ENCODE measurements around the gene CBFB.
A peak's percentile ranks its signal among the peaks of the same experiment; 100 is the strongest.
"Not testable (repeated sequence)": the region's sequence is repeated elsewhere in the genome, so short reads cannot be mapped to it uniquely, and the experiment has no call there.

Gene CBFB

DNA sequence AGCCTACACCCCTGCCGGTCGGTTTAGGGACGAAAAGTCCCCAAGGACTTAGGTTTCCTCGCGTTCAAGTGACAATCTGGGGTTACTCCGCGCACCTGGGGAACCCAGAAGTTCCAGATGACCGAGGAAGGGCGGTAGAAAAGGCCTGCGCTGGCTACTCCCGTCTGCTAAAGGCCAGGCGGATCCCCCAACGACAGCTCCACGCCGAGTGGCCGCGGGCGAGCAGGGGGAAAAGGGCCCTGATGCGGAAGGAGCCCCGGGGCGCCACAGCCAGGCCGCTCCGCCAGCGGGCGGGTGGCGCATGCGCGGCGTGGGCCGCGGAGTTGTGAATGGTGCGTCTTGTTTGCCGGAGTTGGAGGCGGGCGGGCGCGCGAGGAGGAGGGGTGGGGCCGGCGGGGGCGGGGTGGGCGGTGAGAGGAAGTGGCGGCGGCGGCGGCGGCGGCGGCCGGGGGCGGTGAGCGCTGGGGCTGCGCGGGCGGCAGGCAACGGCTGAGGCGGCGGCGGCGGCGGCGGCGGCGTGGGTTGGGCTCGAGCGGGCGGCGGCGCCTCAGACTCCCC, at the start of gene CBFB:
CBFB (plus strand) TSS at position 454 of the 558 bp plus-strand sequence. CDS start 259 bp downstream, outside the sequence.
- DNase-seq (ENCODE audit: low spot score), result peak; percentile 99

DNA sequence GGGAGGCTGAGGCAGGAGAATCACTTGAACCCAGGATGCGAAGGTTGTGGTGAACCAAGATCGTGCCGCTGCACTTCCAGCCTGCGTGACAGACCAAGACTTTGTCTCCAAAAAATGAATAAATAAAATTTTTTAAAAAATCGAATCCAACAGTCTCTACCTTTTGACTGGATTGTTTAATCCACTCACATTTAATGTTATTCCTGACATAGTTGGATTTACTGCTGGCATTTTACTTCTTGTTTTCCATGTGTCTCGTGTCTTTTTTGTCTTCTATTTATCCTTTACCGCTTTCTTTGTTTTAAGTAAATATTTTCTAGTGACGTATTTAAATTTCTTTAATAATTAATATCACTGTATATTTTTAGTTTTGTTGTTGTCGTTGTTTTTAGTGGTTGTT, 45.9 kb upstream of the CBFB start:
- no peak for DNase-seq (ENCODE audit: low spot score)

DNA sequence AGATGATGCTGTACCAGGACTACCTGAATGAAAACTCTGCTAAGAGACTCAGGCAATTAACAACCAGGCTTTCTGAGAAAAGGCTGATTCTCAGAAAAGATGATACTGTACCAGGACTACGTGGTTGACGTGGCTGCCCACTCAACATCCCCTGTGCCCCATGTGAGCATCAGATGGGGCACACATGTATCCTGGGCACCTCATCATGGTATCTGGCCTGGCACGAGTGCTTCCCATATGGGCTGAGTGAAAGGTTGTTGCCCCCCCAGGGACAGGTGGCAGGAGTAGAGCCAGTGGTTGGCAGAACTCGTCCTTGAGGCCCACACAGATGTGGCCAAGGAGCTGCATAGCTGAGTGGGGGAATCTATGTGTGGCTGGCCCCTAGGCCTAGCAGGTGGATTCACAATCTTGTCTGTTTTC, 44.0 kb upstream of the CBFB start:
- no peak for DNase-seq (ENCODE audit: low spot score)

DNA sequence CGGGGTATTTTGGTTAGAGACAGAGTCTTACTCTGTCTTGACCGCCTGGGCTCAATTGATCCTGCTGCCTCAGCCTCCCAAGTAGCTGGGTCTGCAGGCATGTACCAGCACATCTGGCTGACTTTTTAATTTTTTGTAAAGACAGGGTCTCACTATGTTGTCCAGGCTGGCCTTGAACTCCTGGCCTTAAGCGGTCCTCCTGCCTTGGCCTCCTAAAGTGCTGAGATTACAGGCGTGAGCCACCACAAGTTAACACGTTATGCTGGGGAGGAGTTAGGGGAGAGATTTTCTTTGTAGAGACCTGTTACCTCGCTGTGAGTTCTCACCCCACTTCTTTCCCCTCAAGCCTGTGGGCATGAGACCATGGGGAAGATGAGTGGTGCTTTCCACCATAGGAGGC, 42.4 kb upstream of the CBFB start:
- DNase-seq (ENCODE audit: low spot score), result no peak

DNA sequence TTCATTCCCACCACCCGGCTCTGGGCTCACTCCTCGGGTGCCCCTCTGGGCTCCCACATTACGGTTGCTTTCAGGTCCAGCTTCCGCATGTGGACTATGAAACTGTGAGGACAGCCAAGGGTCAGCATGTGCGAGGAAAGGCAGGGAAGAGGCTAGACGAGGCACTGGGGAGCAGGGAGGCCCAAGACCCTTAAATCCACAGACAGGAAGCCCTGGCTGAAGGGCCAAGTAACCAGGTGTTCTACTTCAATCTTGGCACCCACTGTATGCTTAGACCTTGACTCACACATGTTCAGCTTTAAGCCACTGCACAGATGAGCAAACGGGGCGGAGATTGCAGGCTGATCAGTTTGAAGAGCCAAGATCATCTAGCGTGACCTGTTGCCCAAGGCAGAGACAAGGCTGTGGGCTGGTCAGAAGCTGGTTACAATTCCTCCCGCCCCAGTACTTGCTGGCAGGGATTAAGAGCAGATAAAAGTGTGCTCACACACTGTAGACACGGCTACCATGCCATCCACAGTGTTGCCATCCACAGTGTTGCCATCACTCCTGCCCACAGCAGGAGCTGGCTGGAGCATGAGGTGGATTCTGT, 40.7 kb upstream of the CBFB start, which contains the start of gene CES4A:
CES4A (plus strand) TSS at position 393 of the 592 bp plus-strand sequence; CDS start at position 577, 184 bp downstream.
- no peak for DNase-seq (ENCODE audit: low spot score)

DNA sequence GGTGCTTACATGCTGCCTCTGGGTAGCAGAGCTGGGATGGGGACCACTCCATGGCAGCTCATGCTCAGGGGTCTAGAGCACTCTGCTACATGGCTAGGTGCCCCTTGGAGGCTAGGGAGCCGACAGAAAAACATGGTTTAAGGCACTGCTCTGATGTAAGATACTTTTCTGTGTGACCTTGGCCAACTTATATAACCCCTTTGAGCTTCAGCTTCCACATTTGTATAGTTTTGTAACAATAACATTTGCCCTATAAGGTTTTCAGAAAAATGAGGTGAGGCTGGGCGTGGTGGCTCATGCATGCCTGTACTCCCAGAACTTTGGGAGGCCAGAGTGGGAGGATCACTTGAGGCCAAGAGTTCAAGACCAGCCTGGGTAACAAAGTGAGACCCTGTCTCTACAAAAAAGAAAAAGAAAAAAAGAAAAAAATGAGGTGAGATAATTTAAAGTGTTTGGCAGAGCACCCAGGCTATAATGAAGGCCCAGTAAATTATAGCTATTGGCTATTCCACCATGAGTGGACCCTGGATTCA, 37.3 kb upstream of the CBFB start:
- no peak for DNase-seq (ENCODE audit: low spot score)

DNA sequence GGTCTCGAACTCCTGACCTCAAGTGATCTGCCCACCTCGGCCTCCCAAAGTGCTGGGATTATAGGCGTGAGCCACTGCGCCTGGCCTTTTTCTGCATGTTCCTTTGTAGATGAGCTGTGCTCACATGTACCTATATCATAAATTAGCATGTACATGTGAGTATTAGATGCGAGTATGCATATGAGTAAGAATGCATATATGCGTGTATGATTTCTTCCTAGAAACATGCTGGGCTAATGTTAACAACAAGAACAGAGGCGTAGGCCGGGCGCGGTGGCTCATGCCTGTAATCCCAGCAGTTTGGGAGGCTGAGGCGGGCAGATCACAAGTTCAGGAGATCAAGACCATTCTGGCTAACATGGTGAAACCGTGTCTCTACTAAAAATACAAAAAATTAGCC, 35.4 kb upstream of the CBFB start:
- not testable (repeated sequence) for DNase-seq (ENCODE audit: low spot score)

DNA sequence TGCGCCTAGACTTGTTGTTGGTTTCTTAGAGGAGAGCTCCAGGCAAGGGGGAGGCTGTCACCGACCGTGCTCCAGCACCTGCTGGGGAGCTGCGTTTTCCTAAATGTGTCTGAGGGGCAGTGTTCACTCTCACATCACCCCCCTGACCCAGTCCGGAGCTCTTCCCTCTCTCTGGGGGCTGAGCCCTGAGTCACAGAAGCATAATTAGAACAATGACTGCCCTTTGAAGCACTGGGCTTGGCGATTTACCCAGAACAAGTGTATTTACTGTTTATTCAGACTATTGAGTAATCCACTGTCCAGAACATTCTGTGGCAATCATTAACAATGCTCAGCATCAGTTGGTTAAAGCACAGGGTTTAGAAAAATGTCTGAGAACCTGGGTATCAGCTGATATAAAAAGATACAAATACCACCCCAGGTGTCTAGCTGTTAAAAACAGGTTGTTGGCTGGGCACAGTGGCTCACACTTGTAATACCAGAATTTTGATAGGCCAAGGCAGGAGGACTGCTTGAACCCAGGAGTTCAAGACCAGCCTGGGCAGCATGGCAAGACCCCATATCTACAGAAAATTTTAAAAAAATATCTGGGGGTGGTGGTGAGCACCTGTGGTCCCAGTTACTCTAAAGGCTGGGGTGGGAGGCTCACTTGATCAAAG, 32.5 kb upstream of the CBFB start:
- no peak for DNase-seq (ENCODE audit: low spot score)

DNA sequence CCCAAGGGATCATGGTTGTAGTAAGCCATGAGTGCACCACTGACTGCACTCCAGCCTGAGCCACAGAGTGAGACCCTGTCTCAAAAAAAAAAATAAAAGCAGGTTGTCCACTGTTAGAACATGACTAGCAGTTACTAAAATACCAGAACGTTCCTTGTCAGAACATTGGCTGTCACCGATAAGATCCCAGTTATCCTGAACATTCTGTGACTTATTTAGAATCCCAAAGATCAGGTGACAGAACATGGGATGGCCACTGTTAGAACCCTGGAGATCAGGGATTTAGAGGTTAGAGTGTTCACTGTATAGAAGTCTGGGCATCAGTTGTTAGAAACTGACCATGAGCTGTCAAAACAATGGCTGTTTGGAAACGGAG, 32.0 kb upstream of the CBFB start:
- DNase-seq (ENCODE audit: low spot score), result no peak

DNA sequence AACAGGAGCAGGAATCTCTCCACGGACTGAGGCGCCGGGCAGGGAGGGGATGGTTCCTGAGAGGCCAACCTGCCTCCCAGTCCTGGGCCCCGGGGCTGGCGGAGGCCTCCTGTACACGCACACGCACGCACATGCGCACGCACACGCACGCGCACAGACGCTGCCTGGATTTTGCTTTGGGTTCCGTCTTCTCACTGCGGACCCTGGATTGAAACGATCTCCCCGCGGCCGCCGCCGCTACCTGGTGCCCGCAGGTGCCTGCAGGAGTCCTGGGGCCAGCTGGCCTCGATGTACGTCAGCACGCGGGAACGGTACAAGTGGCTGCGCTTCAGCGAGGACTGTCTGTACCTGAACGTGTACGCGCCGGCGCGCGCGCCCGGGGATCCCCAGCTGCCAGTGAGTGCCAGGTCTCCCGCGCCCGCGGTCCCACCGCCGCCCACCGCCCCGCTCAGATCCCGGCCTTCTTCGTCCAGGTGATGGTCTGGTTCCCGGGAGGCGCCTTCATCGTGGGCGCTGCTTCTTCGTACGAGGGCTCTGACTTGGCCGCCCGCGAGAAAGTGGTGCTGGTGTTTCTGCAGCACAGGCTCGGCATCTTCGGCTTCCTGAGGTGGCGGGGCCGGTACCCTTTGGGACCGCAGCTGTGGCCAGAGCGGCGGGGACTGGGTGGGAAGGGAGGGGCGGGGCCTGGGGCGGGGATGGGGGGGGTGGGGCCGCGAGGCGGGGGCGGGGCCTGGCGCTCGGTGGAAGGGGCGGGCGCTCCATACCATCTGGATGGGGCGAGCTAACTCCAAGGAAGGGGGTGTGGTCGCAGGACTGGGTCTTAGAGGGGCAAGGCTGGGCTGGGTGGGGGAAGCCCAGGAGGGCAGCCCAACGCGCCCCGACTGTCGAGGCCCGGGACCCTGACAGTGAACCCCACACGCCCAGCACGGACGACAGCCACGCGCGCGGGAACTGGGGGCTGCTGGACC, 28.3 kb upstream of the CBFB start:
- peak; percentile 84 for DNase-seq (ENCODE audit: low spot score)

DNA sequence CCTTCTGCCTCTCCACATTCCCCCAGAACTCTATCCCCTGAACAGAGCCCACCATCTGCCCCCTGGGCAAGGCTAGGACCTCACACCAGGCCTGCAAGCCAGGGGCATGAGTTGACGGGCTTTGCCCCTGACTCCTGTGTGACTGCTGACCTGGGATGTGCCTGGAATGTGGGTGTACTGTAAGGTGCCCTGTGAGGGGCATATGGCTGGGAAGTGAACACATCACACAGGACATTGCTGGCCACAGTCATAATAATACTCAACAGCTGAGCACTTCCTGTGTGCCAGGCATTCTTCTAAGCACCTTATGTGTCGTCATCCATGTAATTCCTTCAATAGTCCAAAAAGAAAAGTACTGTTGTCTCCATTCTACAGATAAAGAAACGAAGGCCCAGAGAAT, 27.2 kb upstream of the CBFB start:
- no peak for DNase-seq (ENCODE audit: low spot score)

DNA sequence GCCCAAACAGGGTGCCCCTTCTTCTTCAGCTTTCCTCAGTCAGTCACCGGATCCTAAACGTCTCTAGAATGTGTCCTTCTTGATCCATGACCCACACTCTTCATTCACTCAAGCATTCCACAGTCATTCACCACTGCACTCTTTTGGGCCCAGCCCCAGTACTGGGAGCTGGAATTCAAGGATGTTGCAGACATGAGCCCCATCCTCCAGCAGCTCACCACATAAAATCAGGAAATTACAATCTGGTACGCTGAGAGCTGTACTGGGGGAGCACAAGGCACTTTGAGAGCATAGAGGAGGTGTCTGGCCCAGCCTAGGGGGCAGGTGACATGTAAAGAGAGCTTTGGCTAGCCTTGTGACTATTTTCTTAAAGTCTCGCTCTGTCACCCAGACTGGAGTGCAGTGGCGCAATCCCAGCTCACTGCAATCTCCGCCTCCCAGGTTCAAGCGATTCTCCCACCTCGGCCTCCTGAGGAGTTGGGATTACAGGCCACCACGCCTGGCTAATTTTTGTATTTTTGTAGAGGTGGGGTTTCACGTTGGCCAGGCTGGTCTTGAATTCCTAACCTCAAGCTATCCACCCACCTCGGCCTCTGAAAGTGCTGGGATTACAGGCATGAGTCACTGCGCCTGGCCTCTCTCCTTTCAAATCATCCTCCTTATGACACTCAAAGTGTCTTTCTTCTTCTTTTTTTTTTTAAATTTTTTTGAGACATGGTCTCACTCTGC, 21.9 kb upstream of the CBFB start:
- DNase-seq (ENCODE audit: low spot score), result no peak

DNA sequence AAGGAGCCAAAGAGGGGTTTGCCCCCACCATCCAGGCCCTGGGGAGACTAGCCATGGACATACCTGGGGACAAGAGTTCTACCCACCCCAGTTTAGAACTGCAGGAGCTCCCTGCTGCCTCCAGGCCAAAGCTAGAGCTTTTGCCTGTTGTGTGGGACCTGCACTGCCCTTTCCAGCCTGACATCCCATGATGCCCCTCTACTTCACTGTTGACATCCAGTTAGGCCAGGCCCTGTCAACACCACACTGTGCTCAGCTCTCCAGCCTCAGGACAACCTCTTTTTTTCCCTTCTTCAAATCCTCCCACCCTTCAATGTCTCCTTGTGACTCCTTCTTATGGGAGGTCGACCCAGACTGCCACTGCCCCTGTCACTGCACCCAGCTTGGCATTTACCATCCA, 19.8 kb upstream of the CBFB start:
- no peak for DNase-seq (ENCODE audit: low spot score)

DNA sequence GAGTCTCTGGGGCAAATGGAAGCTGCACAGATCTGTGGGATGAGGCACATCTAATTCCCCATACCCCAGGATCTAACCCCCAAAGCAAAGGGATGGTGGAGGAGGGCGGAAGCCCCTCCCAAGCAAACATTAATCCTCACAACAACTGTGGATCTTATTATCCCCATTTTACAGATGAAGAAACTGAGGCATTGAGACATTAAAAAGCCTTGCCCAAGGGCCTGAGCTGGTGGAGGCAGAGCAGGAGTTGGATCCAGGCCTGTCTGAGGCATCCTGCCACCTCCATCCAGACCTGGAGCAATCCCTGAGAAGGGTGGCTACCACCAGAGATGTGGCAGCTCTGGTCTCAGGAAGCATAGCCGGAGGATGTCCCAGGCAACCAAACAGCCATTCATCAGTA, 17.7 kb upstream of the CBFB start:
- DNase-seq (ENCODE audit: low spot score), result no peak

DNA sequence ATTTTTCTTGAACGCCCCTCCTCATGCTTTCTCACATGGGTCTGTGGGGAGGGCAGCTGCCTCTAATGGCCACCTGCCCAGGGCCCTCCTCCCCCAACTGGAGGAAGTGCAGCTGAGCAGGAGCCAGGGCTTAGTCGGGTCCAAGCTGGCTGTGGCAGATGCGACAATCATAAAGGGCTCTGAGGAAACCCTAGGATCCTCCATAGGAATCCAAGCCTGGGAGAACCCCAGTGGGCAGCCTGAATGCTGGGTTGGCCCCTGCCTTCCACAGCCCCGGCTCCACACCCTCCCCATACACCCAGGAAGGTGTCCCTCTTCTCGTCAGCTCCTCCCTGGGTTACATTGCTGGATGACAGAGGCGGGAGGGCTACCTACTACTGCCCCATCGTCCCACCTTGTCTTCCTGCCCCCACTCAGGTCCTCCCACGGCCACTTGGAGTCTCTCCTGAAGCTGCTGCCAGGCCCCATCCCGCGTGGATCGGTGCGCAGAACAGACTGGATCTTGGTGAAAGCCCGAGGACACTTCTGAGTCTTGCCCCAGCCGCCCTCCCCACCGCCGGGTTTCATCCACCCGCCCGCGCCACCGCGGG, 15.6 kb upstream of the CBFB start:
- no peak for DNase-seq (ENCODE audit: low spot score)

DNA sequence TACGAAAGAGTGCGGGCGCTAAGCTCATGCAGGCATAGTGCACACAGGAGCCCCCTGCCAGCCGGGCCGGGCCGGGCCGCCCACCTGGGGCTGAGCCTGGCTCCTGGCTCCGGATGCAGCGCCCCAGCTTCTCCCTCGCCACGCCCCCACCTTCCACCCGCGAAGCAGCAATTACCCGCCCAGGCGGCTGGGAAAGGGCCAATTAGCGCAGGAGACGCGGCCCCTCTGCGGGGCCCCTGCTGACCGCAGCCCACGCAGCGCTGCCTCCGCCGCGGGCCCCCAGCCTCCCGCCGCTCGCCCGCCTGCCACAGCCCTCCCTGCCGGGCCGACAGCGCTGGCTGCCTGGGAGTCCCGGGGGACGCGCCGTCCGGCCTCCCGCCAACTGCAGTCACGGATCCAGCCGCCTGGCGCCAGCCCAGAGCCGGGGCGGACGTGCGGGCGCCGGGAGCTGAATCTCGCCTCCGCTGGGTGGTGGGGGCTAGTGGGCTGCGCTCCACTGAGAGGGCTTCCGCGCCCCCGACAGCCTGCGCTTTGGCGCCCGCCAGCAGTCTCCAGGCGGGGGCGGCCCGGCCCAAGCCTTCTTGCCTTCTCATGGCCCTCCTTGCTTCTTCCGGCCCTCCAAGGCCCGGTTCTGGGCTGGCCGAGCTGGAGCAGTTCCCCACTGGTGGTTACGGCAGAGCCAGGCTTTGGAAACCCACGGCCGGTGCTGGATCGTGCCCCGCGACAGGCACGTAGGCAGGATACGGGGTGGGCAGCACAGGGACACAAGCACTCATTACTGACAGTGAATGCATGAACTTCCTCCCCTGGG, 14.9 kb upstream of the CBFB start:
- peak; percentile 59 for DNase-seq (ENCODE audit: low spot score)

DNA sequence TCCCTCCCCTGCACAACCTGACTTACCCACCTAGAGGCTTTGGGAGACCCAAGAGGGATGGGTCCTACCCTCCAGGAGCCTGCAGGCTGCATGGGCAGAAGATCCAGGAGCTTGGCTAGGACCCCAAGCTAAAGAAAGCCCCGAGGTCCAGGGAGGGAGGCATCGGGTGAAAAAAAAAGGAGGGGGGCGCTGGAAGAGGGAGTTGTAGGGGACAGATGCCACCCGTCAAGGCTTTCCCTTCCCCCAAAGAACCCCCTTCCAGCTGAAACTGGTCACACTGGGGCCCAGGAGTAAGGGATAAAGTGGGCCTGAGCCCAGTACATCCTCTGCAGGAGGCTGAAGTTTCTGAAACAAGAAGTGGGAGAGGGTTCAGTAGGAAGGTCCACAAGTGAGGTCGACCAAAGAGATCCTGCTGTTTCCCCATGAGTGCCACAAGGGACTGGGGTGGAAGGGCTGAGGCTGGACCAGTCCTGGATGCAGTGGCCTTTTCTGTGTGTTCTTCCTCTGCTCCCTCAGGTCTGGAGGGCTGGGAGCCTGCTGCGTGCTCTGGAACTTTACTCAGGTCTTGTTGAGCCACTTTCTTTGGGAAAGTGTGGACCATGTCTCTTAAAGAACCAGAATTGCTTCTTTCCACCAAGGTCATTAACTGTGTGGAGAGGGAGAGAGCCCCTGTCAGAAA, 14.2 kb upstream of the CBFB start:
- no peak for DNase-seq (ENCODE audit: low spot score)

DNA sequence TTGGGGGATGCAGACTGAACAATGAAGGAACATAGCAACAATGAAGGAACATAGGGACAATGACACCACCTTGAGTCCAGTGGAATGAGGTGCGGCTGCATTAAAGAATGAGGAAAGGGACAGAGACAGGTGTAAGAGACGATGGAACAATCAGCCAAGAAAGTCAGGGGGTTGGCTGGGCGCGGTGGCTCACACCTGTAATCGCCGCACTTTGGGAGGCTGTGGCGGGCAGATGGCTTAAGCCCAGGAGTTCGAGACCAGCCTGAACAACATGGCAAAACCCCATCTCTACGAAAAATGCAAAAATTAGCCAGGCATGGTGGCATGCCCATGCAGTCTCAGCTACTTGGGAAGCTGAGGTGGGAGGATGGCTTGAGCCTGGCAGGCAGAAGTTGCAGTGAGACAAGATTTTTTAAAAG, 13.6 kb upstream of the CBFB start:
- DNase-seq (ENCODE audit: low spot score), result no peak

DNA sequence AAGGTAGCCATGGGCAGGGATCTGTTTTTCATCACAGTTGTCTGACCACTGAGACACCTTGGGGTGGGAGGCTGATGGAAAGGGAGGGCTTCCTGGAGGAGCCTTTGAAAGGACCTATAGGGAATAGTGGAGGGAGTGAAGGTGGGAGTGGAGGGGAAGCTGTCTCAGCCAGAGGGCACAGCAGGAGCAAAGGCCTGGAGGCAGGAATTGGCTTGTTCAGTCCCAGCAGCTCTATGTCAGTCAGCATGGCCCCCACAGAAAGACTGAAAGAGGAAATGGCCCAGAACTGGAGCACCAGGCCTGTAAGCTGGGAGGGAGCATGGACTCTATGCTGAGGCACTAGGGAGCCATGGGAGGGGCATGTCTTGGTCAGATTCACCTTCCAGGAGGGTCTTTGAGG, 12.8 kb upstream of the CBFB start:
- DNase-seq (ENCODE audit: low spot score), result no peak
